Activated CD4-positive, alpha-beta T cell treated with anti-CD3 and anti-CD28 coated beads, Interleukin-2, amount 10 ng/mL, durations not matched to agents 7 days and 5 days (primary cell): ENCODE measurements around the gene FBXO33. TPM values are rescaled to one million over a fixed set of nuclear protein-coding genes. Genes with fewer than 3 reads are reported as not detected.

Experiments used
- CTCF ChIA-PET: fragments of 350-600 bp; sonication (Branson Sonifier 250); formaldehyde crosslinking; loops from one replicate; lab custom pipeline; 2021; ENCODE audit warnings: antibody characterized with exemption; lab: Charles Lee
- POLR2A ChIA-PET: fragments of 350-600 bp; sonication (Branson Sonifier 250); formaldehyde crosslinking; loops from one replicate; lab custom pipeline; 2021; ENCODE audit warnings: antibody characterized with exemption; lab: Charles Lee
- DNase-seq: peaks from one replicate; pipeline ENCODE4 v3.0.0-alpha.2; 2020
- H3K27ac Mint-ChIP-seq: one replicate; pipeline ENCODE4 v1.8.0; 2021; ENCODE audit warnings: mild to moderate bottlenecking, moderate library complexity, mixed read lengths
- H3K27me3 Mint-ChIP-seq: one replicate; pipeline ENCODE4 v1.8.0; 2021; ENCODE audit warnings: mixed read lengths
- H3K36me3 Mint-ChIP-seq: one replicate; pipeline ENCODE4 v1.8.0; 2021; ENCODE audit warnings: low read depth, mixed read lengths
- H3K4me1 Mint-ChIP-seq: one replicate; pipeline ENCODE4 v1.8.0; 2021; ENCODE audit warnings: mixed read lengths
- H3K4me3 Mint-ChIP-seq: one replicate; pipeline ENCODE4 v1.8.0; 2021; ENCODE audit warnings: mild to moderate bottlenecking, moderate library complexity, mixed read lengths
- H3K9me3 Mint-ChIP-seq: one replicate; pipeline ENCODE4 v1.8.0; 2021; ENCODE audit warnings: mixed read lengths
- total RNA-seq, 2 experiments: library from RNA; stranded (reverse); gene quantifications; one replicate each; pipeline ENCODE4 v1.2.3, GENCODE V29; 2021

FBXO33 gene
- total RNA-seq, 2 experiments from 2014 or later, result 17.0 to 18.3 TPM

GRCh38 chr14:39446131-39446744 is 14.0 kb upstream of the FBXO33 start:
- no peak for DNase-seq
- Mint-ChIP-seq H3K4me3 (no peak overlapping the region), H3K4me1 (peaks cover 16% of the 10 kb centered on the region), H3K27ac (no peak overlapping the region), H3K36me3 (peaks cover 5% of the 10 kb centered on the region), H3K9me3 (peaks cover 3% of the 10 kb centered on the region), H3K27me3 (no peaks in the 10 kb centered on the region)
- CTCF ChIA-PET, result no interaction called here
- POLR2A ChIA-PET, result no interaction called here

GRCh38 chr14:39442293-39442692 is 10.1 kb upstream of the FBXO33 start:
- H3K27me3 Mint-ChIP-seq, result no peaks in the 10 kb centered on the region
- peaks cover 5% of the 10 kb centered on the region for H3K36me3 Mint-ChIP-seq
- H3K4me1 Mint-ChIP-seq, result peaks cover 7% of the 10 kb centered on the region
- DNase-seq, result no peak
- CTCF ChIA-PET, result interaction anchor here (2.3 kb wide), 1 partner anchor 10 kb away, joined by 7 read pairs; the partner anchor contains the start of gene FBXO33
- H3K9me3 Mint-ChIP-seq, result peaks cover 8% of the 10 kb centered on the region
- H3K4me3 Mint-ChIP-seq, result no peak overlapping the region
- no peak overlapping the region for H3K27ac Mint-ChIP-seq
- POLR2A ChIA-PET, result no interaction called here

GRCh38 chr14:39441805-39442204 is 9.6 kb upstream of the FBXO33 start:
- H3K36me3 Mint-ChIP-seq, result peaks cover 5% of the 10 kb centered on the region
- POLR2A ChIA-PET, result no interaction called here
- H3K27ac Mint-ChIP-seq, result no peak overlapping the region
- peaks cover 5% of the 10 kb centered on the region for H3K4me1 Mint-ChIP-seq
- CTCF ChIA-PET, result interaction anchor here (2.3 kb wide), 1 partner anchor 10 kb away, joined by 7 read pairs; the partner anchor contains the start of gene FBXO33
- peaks cover 8% of the 10 kb centered on the region for H3K9me3 Mint-ChIP-seq
- no peaks in the 10 kb centered on the region for H3K27me3 Mint-ChIP-seq
- DNase-seq, result no peak
- no peak overlapping the region for H3K4me3 Mint-ChIP-seq

GRCh38 chr14:39440975-39441374 is 8.7 kb upstream of the FBXO33 start:
- no peaks in the 10 kb centered on the region for H3K4me1 Mint-ChIP-seq
- no peak for DNase-seq
- peaks cover 8% of the 10 kb centered on the region for H3K9me3 Mint-ChIP-seq
- H3K27me3 Mint-ChIP-seq, result no peaks in the 10 kb centered on the region
- no peak overlapping the region for H3K27ac Mint-ChIP-seq
- ChIA-PET CTCF (interaction anchor here (2.3 kb wide), 1 partner anchor 9 kb away, joined by 7 read pairs; the partner anchor contains the start of gene FBXO33), POLR2A (no interaction called here)
- H3K36me3 Mint-ChIP-seq, result peaks cover 5% of the 10 kb centered on the region
- H3K4me3 Mint-ChIP-seq, result no peak overlapping the region

- ChIA-PET POLR2A (interaction anchor here (0.6 kb wide), 1 partner anchor 16 kb away, joined by 3 read pairs; no protein-coding TSS in a partner anchor), CTCF (interaction anchor here (1.4 kb wide), 1 partner anchor 10 kb away, joined by 4 read pairs; no protein-coding TSS in a partner anchor)
Observed at GRCh38 chr14:39435241-39435640, 3.0 kb upstream of the FBXO33 start.

GRCh38 chr14:39434401-39434800 is 2.2 kb upstream of the FBXO33 start:
- no peaks in the 10 kb centered on the region for H3K27me3 Mint-ChIP-seq
- peaks cover 19% of the 10 kb centered on the region for H3K4me1 Mint-ChIP-seq
- POLR2A ChIA-PET, result interaction anchor here (1.8 kb wide), 1 partner anchor 17 kb away, joined by 4 read pairs; no protein-coding TSS in a partner anchor

More at GRCh38 chr14:39435241-39435640, 3.0 kb upstream of the FBXO33 start:
- DNase-seq, result no peak
- Mint-ChIP-seq H3K4me3 (no peak overlapping the region), H3K9me3 (peaks cover 2% of the 10 kb centered on the region), H3K27me3 (no peaks in the 10 kb centered on the region), H3K27ac (no peak overlapping the region), H3K36me3 (peaks cover 3% of the 10 kb centered on the region), H3K4me1 (peaks cover 10% of the 10 kb centered on the region)

GRCh38 chr14:39433452-39433813 is 1.2 kb upstream of the FBXO33 start:
- H3K4me3 Mint-ChIP-seq, result peak overlapping the region; percentile 94

More at GRCh38 chr14:39434401-39434800, 2.2 kb upstream of the FBXO33 start:
- Mint-ChIP-seq H3K36me3 (peaks cover 5% of the 10 kb centered on the region), H3K9me3 (no peaks in the 10 kb centered on the region), H3K27ac (no peak overlapping the region), H3K4me3 (no peak overlapping the region)
- DNase-seq, result no peak
- CTCF ChIA-PET, result no interaction called here

GRCh38 chr14:39432619-39433451 is 602 bp upstream of the FBXO33 start:
- no peaks in the 10 kb centered on the region for H3K9me3 Mint-ChIP-seq
- ChIA-PET POLR2A (interaction anchor here (0.6 to 1.8 kb wide), 2 partner anchors 19 to 203 kb away, joined by 3 to 4 read pairs; no protein-coding TSS in a partner anchor), CTCF (interaction anchor here (1.0 to 1.9 kb wide), 8 partner anchors 9 to 274 kb away, joined by 3 to 7 read pairs (median 3); no protein-coding TSS in a partner anchor)
- peak overlapping the region; percentile 94 for H3K4me3 Mint-ChIP-seq
- H3K27me3 Mint-ChIP-seq, result no peaks in the 10 kb centered on the region
- peak; percentile 77 for DNase-seq
- peaks cover 7% of the 10 kb centered on the region for H3K36me3 Mint-ChIP-seq
- H3K4me1 Mint-ChIP-seq, result peaks cover 31% of the 10 kb centered on the region
- H3K27ac Mint-ChIP-seq, result peak overlapping the region; percentile 95

More at GRCh38 chr14:39433452-39433813, 1.2 kb upstream of the FBXO33 start:
- POLR2A ChIA-PET, result interaction anchor here (0.6 to 1.8 kb wide), 2 partner anchors 18 to 31 kb away, joined by 3 to 4 read pairs; no protein-coding TSS in a partner anchor
- Mint-ChIP-seq H3K27me3 (no peaks in the 10 kb centered on the region), H3K4me1 (peaks cover 27% of the 10 kb centered on the region), H3K9me3 (no peaks in the 10 kb centered on the region), H3K36me3 (peaks cover 5% of the 10 kb centered on the region), H3K27ac (peak overlapping the region; percentile 95)
- CTCF ChIA-PET, result interaction anchor here (1.0 to 1.6 kb wide), 3 partner anchors 10 to 206 kb away, joined by 3 read pairs; no protein-coding TSS in a partner anchor
- DNase-seq, result no peak

- peaks cover 7% of the 10 kb centered on the region for H3K36me3 Mint-ChIP-seq
- DNase-seq, result peak; percentile 55
- ChIA-PET POLR2A (interaction anchor here (0.6 to 1.1 kb wide), 2 partner anchors 236 to 246 kb away, joined by 3 read pairs; no protein-coding TSS in a partner anchor), CTCF (interaction anchor here (0.9 to 1.9 kb wide), 8 partner anchors 8 to 273 kb away, joined by 3 to 7 read pairs (median 3); no protein-coding TSS in a partner anchor)
- H3K27ac Mint-ChIP-seq, result peak overlapping the region; percentile 100
- peak overlapping the region; percentile 96 for H3K4me3 Mint-ChIP-seq
- H3K4me1 Mint-ChIP-seq, result peaks cover 37% of the 10 kb centered on the region
- no peaks in the 10 kb centered on the region for H3K9me3 Mint-ChIP-seq
- no peaks in the 10 kb centered on the region for H3K27me3 Mint-ChIP-seq
Observed at GRCh38 chr14:39431416-39432178, 636 bp downstream of the FBXO33 start.

- ChIA-PET CTCF (interaction anchor here (0.9 to 1.9 kb wide), 5 partner anchors 9 to 202 kb away, joined by 3 to 7 read pairs (median 3); no protein-coding TSS in a partner anchor), POLR2A (interaction anchor here (1.1 kb wide), 1 partner anchor 245 kb away, joined by 3 read pairs; no protein-coding TSS in a partner anchor)
- DNase-seq, result no peak
- peak overlapping the region; percentile 97 for H3K27ac Mint-ChIP-seq
- peaks cover 42% of the 10 kb centered on the region for H3K4me1 Mint-ChIP-seq
- peak overlapping the region; percentile 96 for H3K4me3 Mint-ChIP-seq
- no peaks in the 10 kb centered on the region for H3K9me3 Mint-ChIP-seq
- no peaks in the 10 kb centered on the region for H3K27me3 Mint-ChIP-seq
- H3K36me3 Mint-ChIP-seq, result peaks cover 7% of the 10 kb centered on the region
Observed at GRCh38 chr14:39430762-39431415, 1.3 kb downstream of the FBXO33 start.

- no peak for DNase-seq
- Mint-ChIP-seq H3K27me3 (no peaks in the 10 kb centered on the region), H3K27ac (no peak overlapping the region), H3K4me1 (peaks cover 42% of the 10 kb centered on the region), H3K4me3 (no peak overlapping the region), H3K9me3 (no peaks in the 10 kb centered on the region), H3K36me3 (peaks cover 7% of the 10 kb centered on the region)
- ChIA-PET POLR2A (no interaction called here), CTCF (interaction anchor here (0.5 kb wide), 1 partner anchor 322 kb away, joined by 3 read pairs; no protein-coding TSS in a partner anchor)
Observed at GRCh38 chr14:39428118-39428517, 4.1 kb downstream of the FBXO33 start.
